ENCODE results near the gene SLC43A3.

GRCh38 chr11:57468276-57468675 lies 41.4 kb upstream of the SLC43A3 start:
- TF ChIP-seq CTCF (IDR thresholded peaks at IDR 0.05) = no peak
- TF ChIP-seq POLR2A (IDR thresholded peaks at IDR 0.05) = no peak
- TF ChIP-seq EP300 (IDR thresholded peaks at IDR 0.05) = no peak
- TF ChIP-seq POLR2AphosphoS5 (IDR thresholded peaks at IDR 0.05) = no peak

Data from stomach (tissue), 4 donors.